HepG2 (cell line): ENCODE data around the gene GABRR3. TPM values are rescaled to one million over a fixed set of nuclear protein-coding genes. Genes with fewer than 3 reads are reported as not detected.

Experiments
- CREB1 ChIP-seq, 2 experiments: fragments of 450-650 bp in 1 of 2; IDR thresholded peaks; 2 replicates each; pipeline ENCODE4 v1.6.1; 2016 to 2017; ENCODE audit warnings: control low read depth in 1 of 2, mild to moderate bottlenecking in 1 of 2, missing compliant biosample characterization in 1 of 2, missing genetic modification characterization in 1 of 2
- EEA1 ChIP-seq: sonication (generic); formaldehyde crosslinking; IDR thresholded peaks from 2 replicates; pipeline ENCODE4 v1.5.1; 2020; ENCODE audit warnings: mild to moderate bottlenecking, missing genetic modification reagents, borderline replicate concordance
- ETV5 ChIP-seq: IDR thresholded peaks from 2 replicates; pipeline ENCODE4 v1.6.1; 2018; ENCODE audit warnings: missing biosample characterization, missing genetic modification reagents, inconsistent platforms, borderline replicate concordance
- HDAC2 ChIP-seq: sonication (generic); formaldehyde crosslinking; IDR thresholded peaks from 2 replicates; pipeline ENCODE4 v1.4.0; 2020; ENCODE audit warnings: missing genetic modification reagents
- HNF1A ChIP-seq, 2 experiments: sonication (generic) in 1 of 2; formaldehyde crosslinking in 1 of 2; IDR thresholded peaks; 2 replicates each; pipeline versions ENCODE4 v1.4.0 to v1.6.1; 2016 to 2020; ENCODE audit warnings: borderline replicate concordance in 1 of 2, low read depth in 1 of 2, mild to moderate bottlenecking in 1 of 2, missing genetic modification reagents in 1 of 2
- HNF4G ChIP-seq, 2 experiments: sonication (generic) in 1 of 2; formaldehyde crosslinking in 1 of 2; IDR thresholded peaks; 2 replicates each; pipeline versions ENCODE4 v1.4.0 to v1.6.1; 2011 to 2020; ENCODE audit warnings: borderline replicate concordance in 2 of 2, low read depth in 2 of 2, mild to moderate bottlenecking in 2 of 2, low read length in 1 of 2, missing genetic modification reagents in 1 of 2, moderate library complexity in 1 of 2
- JUND ChIP-seq: sonication (generic); formaldehyde crosslinking; IDR thresholded peaks from 2 replicates; pipeline ENCODE4 v1.8.0; 2022; ENCODE audit warnings: mild to moderate bottlenecking, missing genetic modification reagents
- MAFK ChIP-seq, 2 experiments: IDR thresholded peaks in 1 of 2; conservative IDR thresholded peaks in 1 of 2; 2 replicates each; pipeline ENCODE4 v1.6.1; 2011; ENCODE audit warnings: improper control_type of control experiment in 2 of 2, low read length in 2 of 2
- NR2C2 ChIP-seq: sonication (generic); formaldehyde crosslinking; IDR thresholded peaks from 2 replicates; pipeline ENCODE4 v1.4.0; 2020; ENCODE audit warnings: missing genetic modification reagents, mild to moderate bottlenecking, moderate library complexity, borderline replicate concordance
- TAF15 ChIP-seq: fragments of 200-400 bp; formaldehyde crosslinking; IDR thresholded peaks from one replicate; pipeline ENCODE4 v1.6.1; 2018; ENCODE audit warnings: mild to moderate bottlenecking, low read depth, low read length; ENCODE audit not compliant: poor library complexity, severe bottlenecking
- ZC3H13 ChIP-seq: sonication (generic); formaldehyde crosslinking; IDR thresholded peaks from 2 replicates; pipeline ENCODE4 v1.8.1; 2023; ENCODE audit warnings: mild to moderate bottlenecking, missing genetic modification reagents, moderate library complexity
- ZMAT5 ChIP-seq: sonication (generic); formaldehyde crosslinking; IDR thresholded peaks from 2 replicates; pipeline ENCODE4 v1.5.0; 2020; ENCODE audit warnings: mild to moderate bottlenecking, low read depth, missing genetic modification reagents, borderline replicate concordance
- ZNF121 ChIP-seq: sonication (generic); formaldehyde crosslinking; IDR thresholded peaks from 2 replicates; pipeline ENCODE4 v1.5.0; 2020; ENCODE audit warnings: mild to moderate bottlenecking, missing genetic modification reagents
- ZNF256 ChIP-seq: sonication (generic); formaldehyde crosslinking; conservative IDR thresholded peaks from 2 replicates; pipeline ENCODE4 v1.4.0; 2020; ENCODE audit warnings: missing genetic modification reagents
- ZNF282 ChIP-seq: fragments of 450-650 bp; IDR thresholded peaks from 2 replicates; pipeline ENCODE4 v1.6.1; 2018; ENCODE audit not compliant: partially characterized antibody
- ZNF609 ChIP-seq: sonication (generic); formaldehyde crosslinking; IDR thresholded peaks from 2 replicates; pipeline ENCODE4 v1.4.0; 2020; ENCODE audit warnings: mild to moderate bottlenecking, missing genetic modification reagents, borderline replicate concordance
- ZNF737 ChIP-seq: sonication (generic); formaldehyde crosslinking; IDR thresholded peaks from 2 replicates; pipeline ENCODE4 v1.5.0; 2020; ENCODE audit warnings: missing genetic modification reagents, mild to moderate bottlenecking, borderline replicate concordance
- polyA plus RNA-seq, 8 experiments: library from polyadenylated mRNA; depleted of rRNA in 3 of 8; stranded (reverse) in 7 of 8; unstranded in 1 of 8; fragments of >200 nt; fragmentation: Illumina TruSeq in 4 of 8; extraction: Trizol in 4 of 8; gene quantifications; 2 replicates each; pipeline versions ENCODE4 v1.2.1 to v1.2.3, GENCODE V29; 2011 to 2016; ENCODE audit warnings: low read depth in 4 of 8, missing spikeins in 1 of 8, mixed read lengths in 1 of 8; ENCODE audit not compliant: insufficient read depth in 1 of 8
- total RNA-seq, 5 experiments: library from RNA; depleted of rRNA; stranded (reverse); fragments of >200 nt; fragmentation: Illumina TruSeq; extraction: Trizol; gene quantifications; 2 replicates each; pipeline ENCODE4 v1.2.3, GENCODE V29; 2016; ENCODE audit warnings: low read depth in 1 of 5

GABRR3 gene
- total and polyA plus RNA-seq, 2 of the 13 experiments (the other 11 are each of a cell fraction or from before 2014, with no cell fraction given), result 0.42 to 0.83 TPM

GRCh38 chr3:97971679-97972567 lies 63.2 kb downstream of the GABRR3 start, which contains the start of gene RIOX2 (continued):
- no peak; the same call in 1 of the 2 replicates for TF ChIP-seq ZNF609 (CRISPR knock-in tag)
- no peak for TF ChIP-seq HNF4G (IDR thresholded peaks at IDR 0.05; ENCODE audit: borderline replicate concordance, low read depth, low read length)
- TF ChIP-seq HNF4G (CRISPR knock-in tag; IDR thresholded peaks at IDR 0.05; ENCODE audit: borderline replicate concordance, low read depth), result no peak
- peak; percentile 63 for TF ChIP-seq TAF15
- no peak for TF ChIP-seq ZNF282
- TF ChIP-seq CREB1 (IDR thresholded peaks at IDR 0.05), result 0 out of 2 replicates have a peak, but pooled peaks have one; percentile 22
- no peak for TF ChIP-seq CREB1 (CRISPR knock-in tag; IDR thresholded peaks at IDR 0.05)
- peak; percentile 41; the same call in 1 of the 2 replicates for TF ChIP-seq ETV5 (CRISPR knock-in tag)
- 0 out of 2 replicates have a peak, but pooled peaks have one; percentile 1 for TF ChIP-seq ZNF737 (CRISPR knock-in tag)
- TF ChIP-seq ZMAT5 (CRISPR knock-in tag), result no peak
- 0 out of 2 replicates have a peak, but pooled peaks have one; percentile 13 for TF ChIP-seq ZNF121 (CRISPR knock-in tag)
- TF ChIP-seq JUND (CRISPR knock-in tag), result no peak
- TF ChIP-seq EEA1 (CRISPR knock-in tag), result no peak
- TF ChIP-seq HDAC2 (CRISPR knock-in tag), result peak; percentile 36
- peak; percentile 67; the same call in 1 of the 2 replicates for TF ChIP-seq ZC3H13
- no peak for TF ChIP-seq MAFK (conservative IDR thresholded peaks at IDR 0.05 in 1 of 2, IDR thresholded peaks at IDR 0.05 in 1 of 2; ENCODE audit: low read length in 2 of 2)
- no peak for TF ChIP-seq ZNF256 (CRISPR knock-in tag)
- no peak for TF ChIP-seq HNF1A (IDR thresholded peaks at IDR 0.05; ENCODE audit: low read depth)
- TF ChIP-seq HNF1A (CRISPR knock-in tag; IDR thresholded peaks at IDR 0.05; ENCODE audit: borderline replicate concordance), result no peak
- no peak for TF ChIP-seq NR2C2
